CD4-positive, alpha-beta T cell treated with Interleukin-4 for 4 hours (primary cell): ENCODE measurements around the gene SEC61A1.

ENCODE experiments used
- DNase-seq: peaks from one replicate; pipeline ENCODE4 v3.0.0-alpha.2; 2020

SEC61A1 gene

DNA sequence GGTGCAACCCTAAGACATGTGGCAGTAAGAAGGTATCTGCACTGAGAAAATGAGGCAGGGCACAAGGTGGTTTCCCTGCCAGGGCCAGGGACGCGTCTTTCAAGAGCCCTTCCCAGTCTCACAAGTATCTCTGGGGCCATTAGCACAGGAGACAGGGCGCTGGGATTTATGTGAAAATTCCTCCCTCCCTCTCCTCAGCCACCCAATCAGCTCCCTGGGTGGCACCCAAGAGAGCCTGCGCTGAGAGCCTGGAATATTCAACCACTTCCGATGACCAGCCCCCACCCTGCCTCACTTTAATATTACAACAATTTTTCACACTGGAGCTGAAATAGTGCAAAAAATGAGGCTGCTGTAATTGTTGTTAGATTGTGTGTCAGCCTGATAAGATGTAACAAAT is 26.1 kb downstream of the SEC61A1 start:
- DNase-seq: no peak

DNA sequence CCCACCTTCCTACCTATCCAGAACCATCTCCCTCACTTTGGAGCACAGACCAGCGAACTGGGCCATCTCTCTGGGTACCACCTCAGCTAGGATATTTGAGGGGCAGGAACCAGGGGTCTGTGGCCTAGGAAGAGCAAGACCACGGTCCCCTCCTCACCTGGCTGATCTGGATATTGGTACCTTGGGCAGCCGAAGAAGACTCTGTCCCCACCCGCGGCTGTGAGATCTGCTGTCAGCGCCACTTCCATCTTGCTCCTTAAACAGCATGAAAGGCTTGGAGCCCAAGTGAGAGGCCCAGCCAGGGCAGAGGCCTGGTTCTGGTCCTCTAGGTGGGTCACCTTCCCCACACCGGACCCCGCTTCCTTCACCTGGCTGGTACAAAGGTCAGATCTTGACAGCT is 26.6 kb downstream of the SEC61A1 start:
- no peak for DNase-seq

DNA sequence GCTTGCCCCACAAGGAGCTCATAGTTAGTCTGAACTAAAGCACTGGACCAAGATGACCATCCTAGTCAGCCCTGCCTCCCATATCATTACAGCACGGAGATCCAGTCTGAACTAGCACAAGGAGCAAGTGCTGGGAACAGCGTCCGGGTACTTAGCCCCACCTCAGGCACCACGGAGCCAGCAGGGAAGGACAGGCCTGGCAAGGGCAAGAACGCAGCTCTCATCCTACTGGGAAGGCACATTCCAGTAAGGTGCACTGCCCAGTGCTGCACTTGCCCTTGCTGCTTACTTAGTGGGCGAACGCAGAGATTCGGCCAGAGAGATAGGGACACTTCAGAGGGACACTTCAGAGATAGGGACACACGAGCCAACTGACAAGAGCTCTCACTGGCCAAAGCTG is 27.6 kb downstream of the SEC61A1 start:
- DNase-seq: no peak

DNA sequence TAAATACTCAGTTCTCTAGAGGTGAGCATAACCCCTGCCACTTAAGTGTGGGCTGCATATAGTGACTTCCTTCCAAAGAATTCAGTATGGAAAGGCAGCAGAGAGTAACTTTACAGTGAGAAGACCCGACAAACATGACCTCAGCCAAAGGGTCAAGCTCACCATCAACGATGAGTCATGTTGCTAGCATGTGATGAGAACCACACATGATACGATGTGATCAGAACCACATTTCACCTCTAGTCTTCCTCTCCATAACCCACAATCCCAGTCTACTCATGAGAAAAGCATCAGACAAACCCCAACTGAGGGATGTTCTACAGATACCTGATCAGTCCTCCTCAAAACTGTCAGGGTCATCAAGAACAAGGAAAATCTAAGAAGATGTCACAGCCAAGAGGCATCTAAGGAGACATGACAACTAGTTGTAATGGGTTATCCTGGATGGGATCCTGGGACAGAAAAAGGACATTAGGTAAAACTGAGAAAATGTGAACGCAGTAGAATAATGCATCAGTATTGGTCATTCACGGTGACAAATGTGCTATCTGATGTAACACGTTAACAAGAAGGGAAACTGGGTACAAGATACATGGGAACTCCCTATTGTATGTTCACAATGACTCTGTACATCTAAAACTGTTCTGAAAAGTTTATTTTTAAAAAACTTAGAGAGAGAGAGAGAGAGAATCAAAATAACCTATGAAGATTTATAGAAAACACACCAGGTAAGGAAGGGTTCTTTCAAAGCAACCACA is 28.3 kb downstream of the SEC61A1 start:
- DNase-seq: no peak

DNA sequence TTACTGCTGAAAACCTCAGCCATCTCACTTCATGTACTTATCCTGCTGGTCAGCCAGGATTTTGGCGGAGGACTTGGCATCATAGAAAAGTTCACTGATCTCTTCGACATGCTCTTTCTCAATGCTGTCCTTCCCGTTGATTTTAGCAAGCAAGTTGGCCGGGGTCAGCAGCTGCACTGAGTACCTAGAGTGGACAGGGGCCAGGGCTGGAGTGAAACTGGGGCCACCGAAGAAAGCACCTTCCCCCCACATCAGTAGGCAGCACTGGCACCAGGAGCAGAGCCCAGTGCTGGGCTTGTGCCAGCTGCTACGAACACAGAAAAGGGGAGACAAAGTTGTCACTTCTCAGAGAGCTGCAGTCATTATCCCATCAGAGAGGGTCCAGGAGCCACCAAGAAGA is 29.0 kb downstream of the SEC61A1 start:
- no peak for DNase-seq

DNA sequence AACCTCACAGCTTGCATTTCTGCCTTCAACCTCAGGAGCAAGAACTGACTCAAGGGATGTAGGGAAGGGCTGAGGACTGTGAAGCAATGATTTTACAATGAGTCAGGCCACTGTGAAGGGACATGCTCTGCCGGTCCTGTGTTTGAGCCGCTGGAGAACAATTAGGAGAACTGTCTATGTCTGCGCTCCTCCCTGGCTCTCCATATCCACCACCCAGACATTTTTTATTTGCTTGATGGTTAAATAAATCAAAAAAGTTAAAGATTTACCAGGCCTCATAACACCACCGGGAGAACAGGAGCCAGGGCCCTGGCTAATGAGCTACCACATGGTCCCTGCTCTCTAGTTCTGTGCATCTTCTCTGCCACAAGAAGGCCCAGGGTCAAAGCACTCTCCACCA is 29.6 kb downstream of the SEC61A1 start:
- DNase-seq: no peak

DNA sequence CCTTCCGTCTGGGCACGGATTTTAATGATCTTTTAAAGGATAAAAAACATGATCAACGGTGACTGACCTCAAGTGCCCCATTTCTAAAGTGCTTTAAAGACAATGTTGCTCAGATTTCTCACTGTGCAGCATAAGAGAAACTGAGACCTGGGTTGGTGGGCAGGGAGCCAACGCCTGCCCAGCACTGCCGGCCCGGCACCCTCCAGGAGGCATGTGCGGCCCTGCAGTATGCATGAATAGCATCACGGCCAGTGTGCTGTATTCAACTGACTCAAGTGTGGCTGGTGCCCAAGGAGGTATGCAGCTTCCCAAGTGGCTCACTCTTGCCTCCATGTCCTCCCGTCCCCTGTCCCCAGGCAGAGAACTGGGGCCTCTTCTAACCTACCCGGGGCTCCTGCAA is 30.3 kb downstream of the SEC61A1 start:
- DNase-seq: no peak

DNA sequence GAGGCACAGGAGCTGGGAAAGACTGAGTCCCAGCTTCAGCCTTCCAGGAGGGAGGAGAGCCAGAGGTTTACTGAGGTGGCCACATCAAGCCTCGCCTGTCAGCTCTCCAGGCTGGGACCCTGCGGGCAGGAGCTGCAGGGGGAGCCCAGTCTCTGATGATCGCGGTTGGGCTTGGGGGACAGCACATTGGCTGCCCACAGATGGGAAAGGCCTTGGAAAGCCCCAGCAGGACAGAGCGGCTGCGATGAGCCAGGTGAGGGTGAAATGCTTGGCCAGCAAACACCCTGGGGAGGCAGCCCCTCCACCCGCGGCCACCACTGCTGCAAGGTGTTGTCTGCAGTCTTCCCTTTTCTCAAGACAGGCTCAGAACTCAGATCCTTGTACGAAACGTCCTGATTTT is 31.2 kb downstream of the SEC61A1 start:
- DNase-seq: no peak

DNA sequence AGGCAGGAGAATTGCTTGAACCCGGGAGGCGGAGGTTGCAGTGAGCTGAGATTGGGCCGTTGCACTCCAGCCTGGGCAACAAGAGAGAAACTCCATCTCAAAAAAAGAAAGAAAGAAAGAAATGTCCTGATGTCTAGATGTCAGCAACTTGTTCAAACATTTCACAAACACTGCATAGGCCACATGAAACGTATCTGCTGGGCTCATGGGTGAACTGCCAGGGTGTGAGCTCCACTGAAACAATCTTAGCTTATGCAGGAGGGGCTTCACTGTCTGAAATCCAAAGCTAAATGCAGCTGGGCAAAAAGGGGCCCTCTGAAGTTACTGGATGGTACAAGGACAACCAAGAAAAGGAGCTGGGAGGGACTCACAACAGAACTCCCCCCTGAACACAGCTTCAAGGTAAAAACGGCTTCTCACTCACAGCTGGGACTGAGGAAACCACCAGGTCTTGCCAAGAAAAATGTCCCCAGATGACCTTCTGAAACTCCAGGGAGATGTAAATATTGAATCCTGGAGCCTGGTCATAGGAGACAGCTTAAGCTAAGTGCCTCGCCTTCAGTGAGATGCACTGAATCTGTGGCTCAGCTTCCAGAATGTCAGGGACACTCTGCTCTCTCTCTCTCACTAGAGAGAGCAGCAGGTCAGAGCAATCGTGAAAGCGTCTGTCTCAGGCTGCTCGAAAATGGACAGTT is 31.9 kb downstream of the SEC61A1 start:
- no peak for DNase-seq

DNA sequence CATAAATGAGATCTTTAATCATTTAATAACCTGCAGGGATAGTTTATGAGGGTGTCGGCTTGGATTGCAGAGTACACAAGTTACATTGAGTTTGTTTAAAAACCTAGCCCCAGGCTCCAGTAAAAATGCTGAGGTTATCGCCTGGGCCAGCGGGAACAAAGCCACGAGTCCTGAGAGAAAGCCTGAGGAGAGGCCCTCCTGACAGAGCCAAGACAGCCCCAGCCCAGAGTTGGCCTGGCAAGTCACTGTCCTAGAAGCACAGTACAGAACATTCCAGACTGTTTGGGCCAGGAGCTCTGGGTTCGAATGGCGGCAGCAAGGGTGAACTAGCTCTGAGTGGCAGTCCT is 32.4 kb downstream of the SEC61A1 start:
- DNase-seq: no peak

DNA sequence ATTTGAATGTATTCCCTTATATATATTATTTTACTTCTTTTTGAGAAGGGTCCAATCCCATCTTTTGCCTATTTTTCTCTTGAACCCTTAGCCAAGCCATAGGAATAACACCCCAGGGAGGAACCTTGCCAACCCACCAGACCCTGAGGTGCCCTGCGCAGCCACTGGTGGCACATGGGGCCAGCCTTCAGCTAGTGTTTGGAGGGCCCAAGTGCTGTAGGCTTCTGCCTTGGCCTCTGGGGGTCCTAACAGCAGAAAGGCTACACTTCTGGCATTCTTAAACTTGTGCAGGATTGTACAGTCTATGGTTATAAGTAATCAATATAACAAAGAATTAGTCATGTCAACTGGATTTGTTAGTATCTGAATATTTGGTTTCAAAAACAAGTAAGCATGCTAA is 36.9 kb downstream of the SEC61A1 start:
- DNase-seq: no peak

DNA sequence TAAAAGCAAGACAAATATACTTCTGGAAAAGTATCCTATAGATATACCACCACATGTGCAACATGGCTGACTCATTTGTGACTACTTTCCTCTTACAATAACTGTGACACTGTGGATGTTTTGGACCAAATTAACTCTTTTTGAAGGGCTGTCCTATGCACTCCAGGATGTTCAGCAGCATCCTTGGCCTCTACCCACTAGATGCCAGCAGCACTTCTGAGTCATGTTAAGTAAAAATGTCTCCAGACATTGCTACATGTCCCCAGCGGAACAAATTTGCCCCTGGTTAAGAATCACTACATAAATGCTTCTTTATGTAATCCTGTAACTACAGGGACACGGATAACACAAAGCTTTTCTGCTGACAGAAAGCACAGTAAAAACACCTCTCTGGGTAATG is 39.3 kb downstream of the SEC61A1 start:
- no peak for DNase-seq

DNA sequence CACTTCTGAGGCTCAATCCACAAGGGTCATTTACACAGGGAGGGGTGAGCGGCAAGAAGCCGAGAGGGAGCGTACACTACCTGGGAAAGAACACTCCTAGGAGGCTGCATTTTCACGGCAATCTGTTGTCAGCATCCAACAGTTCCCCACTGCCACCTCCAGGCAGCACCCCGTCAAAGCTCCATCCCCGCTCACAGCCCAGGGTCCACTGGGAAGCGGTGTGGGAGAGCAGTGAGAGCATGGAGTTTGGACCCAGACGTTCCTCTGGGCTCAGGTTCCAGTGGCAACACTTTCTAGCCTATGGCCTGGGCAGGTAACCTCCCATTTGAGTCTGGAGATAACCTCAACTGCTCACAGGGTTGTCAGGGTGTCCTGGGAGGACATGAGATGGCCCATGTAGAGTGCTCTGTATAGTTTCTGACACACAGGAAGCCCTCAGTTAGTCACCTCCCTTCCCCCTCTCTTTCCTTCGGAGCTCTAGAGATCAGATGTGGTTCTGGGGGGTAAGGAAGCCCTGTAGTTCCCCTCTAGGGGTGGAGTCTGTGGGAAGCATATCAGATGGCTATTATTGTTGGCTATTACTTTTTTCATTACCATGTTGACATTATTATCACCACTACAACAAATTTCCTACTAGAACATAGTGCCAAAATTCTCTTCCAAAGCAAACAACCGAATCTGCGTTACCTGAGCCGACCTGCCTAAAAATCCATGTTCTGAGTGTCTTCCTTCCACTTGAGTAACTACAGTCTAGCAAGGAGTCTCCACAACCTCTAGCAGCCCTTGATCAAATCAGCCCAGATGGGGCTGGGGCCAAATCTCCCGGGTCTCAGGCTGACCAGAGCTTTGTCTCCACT is 42.3 kb downstream of the SEC61A1 start:
- DNase-seq: peak; percentile 7

DNA sequence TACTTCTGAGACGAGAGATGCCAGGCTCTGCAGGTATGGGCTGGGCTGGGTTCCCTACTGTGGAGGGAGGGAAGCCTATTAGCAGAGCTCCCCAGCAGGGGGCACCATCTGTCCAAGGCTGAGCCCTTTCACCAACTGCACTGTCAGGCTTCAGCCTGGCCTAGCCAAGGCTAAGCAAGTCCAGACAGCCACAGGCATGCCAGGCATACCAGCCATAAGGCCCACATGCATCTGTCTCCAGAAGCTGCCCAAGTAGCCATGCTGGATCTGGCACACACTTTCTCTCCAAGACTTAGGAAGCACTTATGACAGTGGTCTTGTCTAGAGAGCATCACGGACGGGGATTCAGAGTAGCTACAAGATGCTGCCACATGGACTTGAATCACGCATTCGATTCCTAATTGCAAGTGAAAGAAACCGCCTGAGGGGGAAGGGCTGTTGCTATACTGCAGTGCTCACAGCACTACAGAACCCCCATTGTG is 43.0 kb downstream of the SEC61A1 start:
- DNase-seq: peak; percentile 75

DNA sequence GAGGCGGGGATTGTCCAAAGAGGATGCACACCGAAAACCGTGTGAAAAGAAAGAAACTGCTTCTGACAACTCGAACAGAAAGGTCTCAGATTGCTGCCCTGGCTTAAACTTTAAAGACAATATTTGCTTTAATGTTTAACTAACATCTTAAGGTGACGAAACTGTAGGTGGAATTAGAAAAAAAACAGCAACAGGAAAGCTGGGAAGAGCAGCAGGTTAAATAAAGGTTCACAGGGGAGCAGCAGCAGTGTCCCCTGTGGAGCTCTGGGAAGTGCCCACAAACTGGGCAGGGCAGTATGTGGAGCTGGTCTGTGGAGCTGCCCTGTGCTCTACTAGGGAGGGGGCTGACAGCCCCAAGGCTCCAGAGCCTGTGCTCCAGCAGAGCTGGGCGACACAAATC is 46.0 kb downstream of the SEC61A1 start:
- DNase-seq: no peak

DNA sequence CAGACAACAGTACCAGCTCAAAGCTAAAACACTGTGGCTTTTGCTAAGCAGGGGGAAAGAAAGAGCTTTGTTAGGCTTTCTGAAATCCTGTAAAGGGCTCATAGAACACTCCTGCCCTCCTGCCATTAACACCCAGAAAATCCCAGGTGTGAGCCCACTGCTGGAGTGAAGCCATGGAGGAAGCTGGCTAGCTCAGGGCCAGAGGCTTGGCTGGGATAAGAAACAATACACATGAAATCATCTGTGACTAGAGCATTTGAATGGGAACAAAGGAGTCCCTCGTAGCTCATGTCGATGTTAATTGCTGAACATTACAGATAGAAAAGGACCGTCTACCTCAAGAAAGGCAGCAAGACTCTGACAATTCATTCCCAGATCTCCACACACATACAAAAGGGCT is 47.9 kb downstream of the SEC61A1 start:
- no peak for DNase-seq

DNA sequence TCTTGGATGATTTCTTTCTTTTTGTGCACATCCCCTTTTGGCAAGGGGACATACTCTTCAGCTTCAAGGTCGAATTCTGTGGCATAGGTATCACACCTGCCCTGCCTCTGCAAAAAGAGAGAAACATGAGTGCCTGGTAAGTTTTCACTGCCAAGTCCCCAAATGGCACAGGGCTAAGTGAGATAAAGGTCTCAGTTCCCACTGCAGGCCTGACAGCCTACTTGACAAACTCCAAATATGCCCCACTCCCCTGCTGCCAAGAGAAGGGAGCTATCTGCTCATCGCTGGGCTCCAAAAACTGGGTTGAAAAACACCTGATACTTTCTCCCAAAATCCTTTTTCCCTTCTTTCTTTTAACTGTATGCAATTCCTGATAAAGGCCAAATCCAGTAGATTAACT is 48.4 kb downstream of the SEC61A1 start:
- DNase-seq: no peak

DNA sequence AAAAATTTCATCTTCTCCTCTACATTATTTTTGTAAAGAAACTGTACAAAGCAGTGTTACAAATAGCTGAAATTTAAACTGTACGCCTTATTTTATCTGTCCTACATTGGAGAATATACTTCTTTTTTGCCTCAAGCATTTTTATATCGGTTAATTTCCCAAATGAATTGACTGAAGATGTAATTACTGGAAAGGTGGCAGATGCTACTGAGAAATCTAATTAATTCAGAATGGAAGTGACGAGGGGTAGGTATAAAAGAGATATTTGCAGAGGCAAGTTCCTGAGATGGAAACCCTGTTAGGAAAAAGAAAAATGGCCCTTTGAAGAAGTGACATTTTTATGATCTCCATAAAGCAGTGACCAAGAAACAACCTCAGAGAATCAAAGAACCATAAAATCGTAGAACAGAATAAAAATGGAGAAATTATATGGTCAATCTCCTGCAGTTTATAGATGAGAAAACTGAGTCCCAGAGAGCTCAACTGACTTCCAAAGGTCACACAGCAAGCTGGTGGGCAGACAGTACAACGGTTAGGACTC is 51.0 kb downstream of the SEC61A1 start:
- DNase-seq: no peak

DNA sequence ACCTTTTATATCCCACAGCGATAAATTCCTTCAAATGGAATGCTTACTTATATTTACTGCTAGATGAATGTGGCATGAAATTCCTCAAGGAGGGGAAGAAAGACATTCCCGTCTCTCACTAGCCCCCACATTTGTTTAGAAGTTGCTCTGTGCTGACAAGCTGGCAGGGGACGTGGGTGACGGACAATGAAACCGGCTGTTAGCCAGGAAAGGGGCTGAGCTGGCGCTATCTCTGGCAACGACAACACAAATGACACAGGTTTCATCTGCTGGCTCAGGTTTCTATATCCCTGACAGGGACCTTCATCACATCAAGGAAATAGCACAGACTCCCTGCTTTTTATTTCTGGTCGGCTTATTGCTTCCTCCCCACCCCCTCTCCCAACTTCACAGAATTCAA is 55.6 kb downstream of the SEC61A1 start:
- no peak for DNase-seq

DNA sequence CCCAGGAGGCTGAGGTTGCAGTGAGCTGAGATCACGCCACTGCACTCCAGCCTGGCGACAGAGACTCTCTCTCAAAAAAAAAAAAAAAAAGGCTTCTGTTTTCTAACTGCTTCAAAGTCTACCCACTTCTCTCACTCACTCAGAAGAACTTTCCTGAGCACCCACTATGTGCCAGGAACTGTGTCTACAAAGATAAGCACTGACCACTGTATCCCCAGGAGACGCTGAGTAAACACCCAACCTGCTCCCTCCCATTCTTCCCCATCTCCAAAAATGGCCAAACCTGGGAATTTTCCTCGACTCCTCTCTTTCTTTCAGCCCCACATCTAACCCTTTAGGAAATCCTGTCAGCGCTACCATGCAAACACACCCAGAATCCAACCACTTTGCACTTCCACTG is 58.9 kb downstream of the SEC61A1 start:
- DNase-seq: no peak

DNA sequence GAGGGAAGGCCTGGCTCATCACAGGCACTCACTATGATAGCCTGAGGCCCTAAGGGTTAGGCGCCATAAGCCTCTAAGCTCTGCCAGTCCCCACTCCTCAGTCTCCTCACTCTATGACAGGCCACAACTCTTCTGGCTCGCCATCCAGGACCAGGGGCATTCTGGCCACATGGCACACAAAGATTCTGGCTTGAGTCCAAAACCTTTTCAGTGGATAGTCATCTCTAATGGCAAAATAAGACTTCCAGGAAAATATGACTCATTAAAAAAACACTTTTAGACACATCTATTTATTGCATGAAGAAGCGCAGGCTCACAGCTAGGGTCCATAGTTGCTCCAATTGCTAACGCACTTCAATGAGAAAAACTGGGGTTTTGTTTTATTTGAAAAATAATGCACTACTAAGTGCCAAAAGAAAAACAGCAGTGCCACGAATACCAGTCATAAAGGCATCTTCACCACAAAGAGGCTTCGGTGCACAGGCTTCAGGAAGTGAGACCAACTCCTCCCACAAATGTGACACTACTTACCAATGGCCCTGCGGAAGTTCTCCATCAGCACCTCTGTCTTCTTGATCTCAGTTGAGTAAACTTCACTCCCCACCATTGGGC is 60.2 kb downstream of the SEC61A1 start:
- peak; percentile 77 for DNase-seq

DNA sequence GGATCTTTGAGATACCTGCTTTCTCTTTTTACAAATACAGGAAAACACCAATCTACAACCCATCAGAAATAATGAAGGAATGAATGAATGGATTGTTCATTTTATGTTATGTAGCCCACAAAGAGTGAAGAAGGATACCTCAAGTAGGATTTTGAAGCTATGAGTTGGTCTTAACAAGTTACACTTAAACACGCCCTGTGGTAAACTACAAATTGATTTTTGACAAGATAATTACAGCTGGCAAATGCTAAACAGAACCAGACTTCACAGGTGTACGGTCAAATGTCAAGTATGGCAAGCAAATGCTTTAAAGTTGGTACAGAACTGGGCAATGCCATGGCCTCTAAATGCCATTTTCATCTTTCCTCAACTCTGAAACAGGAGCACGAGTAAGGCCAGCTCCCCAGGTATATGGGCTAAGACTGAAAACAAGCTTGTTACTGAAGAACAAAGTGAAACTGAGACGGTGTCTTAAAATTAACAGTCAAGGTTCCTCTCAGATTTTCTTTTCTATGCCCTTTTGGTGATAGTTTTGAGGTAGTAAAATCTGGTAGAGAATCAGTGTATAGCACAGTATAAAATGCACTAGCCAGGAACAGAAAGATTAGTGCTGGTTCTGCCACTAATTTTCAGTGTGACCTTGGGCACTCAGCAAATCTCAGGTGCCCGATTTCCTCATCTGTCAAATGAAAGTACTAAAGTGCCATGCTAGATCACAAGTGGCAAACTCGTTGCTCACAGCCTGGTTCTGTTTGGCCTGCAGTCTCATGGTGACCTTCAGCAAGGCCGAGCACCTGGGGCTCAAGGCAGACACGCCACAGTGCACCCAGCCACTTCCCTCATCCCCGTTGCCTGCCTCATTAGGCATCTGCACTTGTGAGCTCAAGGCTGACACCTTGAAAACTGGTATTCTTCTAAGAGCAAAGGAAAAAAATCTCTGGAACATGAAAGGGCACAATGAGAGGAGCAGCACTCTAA is 61.9 kb downstream of the SEC61A1 start:
- DNase-seq: peak; percentile 20
